Activated CD4-positive, alpha-beta T cell treated with anti-CD3 and anti-CD28 coated beads for 24 hours (primary cell): ENCODE data around the gene ATG16L1.

Experiments used
- DNase-seq, 2 donors: peaks; one replicate each; pipeline ENCODE4 v3.0.0-alpha.2; 2020; ENCODE audit warnings: low read depth in 2 of 2

The ATG16L1 gene

GRCh38 chr2:233227346-233227978 lies 24.0 kb upstream of the ATG16L1 start:
- DNase-seq: no peak

- DNase-seq: no peak
Measured at GRCh38 chr2:233228376-233228775, 23.1 kb upstream of the ATG16L1 start.

GRCh38 chr2:233233618-233234230 lies 17.7 kb upstream of the ATG16L1 start:
- DNase-seq: no peak

GRCh38 chr2:233234264-233234663 lies 17.2 kb upstream of the ATG16L1 start:
- DNase-seq: no peak

GRCh38 chr2:233234996-233235395 lies 16.5 kb upstream of the ATG16L1 start:
- DNase-seq: no peak

GRCh38 chr2:233235977-233236376 lies 15.5 kb upstream of the ATG16L1 start:
- DNase-seq: no peak

- DNase-seq: no peak
Measured at GRCh38 chr2:233236820-233237589, 14.5 kb upstream of the ATG16L1 start.

GRCh38 chr2:233240897-233241296 lies 10.6 kb upstream of the ATG16L1 start:
- no peak for DNase-seq

- DNase-seq: no peak
Measured at GRCh38 chr2:233241803-233242202, 9.7 kb upstream of the ATG16L1 start.

GRCh38 chr2:233242231-233242927 lies 9.1 kb upstream of the ATG16L1 start:
- no peak for DNase-seq

GRCh38 chr2:233243348-233243747 lies 8.1 kb upstream of the ATG16L1 start:
- DNase-seq: no peak

GRCh38 chr2:233244818-233245217 lies 6.7 kb upstream of the ATG16L1 start:
- DNase-seq: no peak

- no peak for DNase-seq
Measured at GRCh38 chr2:233245406-233245805, 6.1 kb upstream of the ATG16L1 start.

GRCh38 chr2:233247116-233247515 lies 4.4 kb upstream of the ATG16L1 start:
- DNase-seq: no peak

- DNase-seq: peak; percentile 21 to 56
Measured at GRCh38 chr2:233247744-233248143, 3.7 kb upstream of the ATG16L1 start.

GRCh38 chr2:233248999-233249398 lies 2.5 kb upstream of the ATG16L1 start:
- DNase-seq: no peak

GRCh38 chr2:233250568-233250967 lies 905 bp upstream of the ATG16L1 start:
- no peak for DNase-seq

GRCh38 chr2:233250985-233251305 lies 528 bp upstream of the ATG16L1 start:
- no peak for DNase-seq

GRCh38 chr2:233252227-233252626 lies 754 bp downstream of the ATG16L1 start:
- no peak for DNase-seq

- DNase-seq: no peak
Measured at GRCh38 chr2:233255151-233255550, 3.7 kb downstream of the ATG16L1 start.

- no peak for DNase-seq
Measured at GRCh38 chr2:233256048-233256447, 4.6 kb downstream of the ATG16L1 start.

- no peak for DNase-seq
Measured at GRCh38 chr2:233258211-233258610, 6.7 kb downstream of the ATG16L1 start.

GRCh38 chr2:233259730-233260129 lies 8.3 kb downstream of the ATG16L1 start:
- DNase-seq: no peak
